NK-92 (cell line): ENCODE results near the gene ISM2.

Experiments used
- DNase-seq: peaks from one replicate; lab custom pipeline; 2025; ENCODE audit not compliant: unreplicated experiment; lab: John Stamatoyannopoulos, UW

Gene ISM2

GRCh38 chr14:77508249-77508648 is 9.6 kb upstream of the ISM2 start:
- no peak for DNase-seq

GRCh38 chr14:77507762-77508161 is 9.1 kb upstream of the ISM2 start:
- DNase-seq: no peak

GRCh38 chr14:77505031-77505430 is 6.4 kb upstream of the ISM2 start:
- DNase-seq: no peak

- no peak for DNase-seq
Measured at GRCh38 chr14:77503138-77503537, 4.5 kb upstream of the ISM2 start.

- no peak for DNase-seq
Measured at GRCh38 chr14:77502109-77502782, 3.6 kb upstream of the ISM2 start.

GRCh38 chr14:77498984-77499527 is 440 bp upstream of the ISM2 start:
- DNase-seq: no peak

- no peak for DNase-seq
Measured at GRCh38 chr14:77495334-77495733, 3.3 kb downstream of the ISM2 start.

- no peak for DNase-seq
Measured at GRCh38 chr14:77491056-77491455, 7.6 kb downstream of the ISM2 start.

- DNase-seq: no peak
Measured at GRCh38 chr14:77490347-77490986, 8.1 kb downstream of the ISM2 start.

GRCh38 chr14:77489041-77489440 is 9.6 kb downstream of the ISM2 start:
- DNase-seq: no peak

- no peak for DNase-seq
Measured at GRCh38 chr14:77488558-77488957, 10.1 kb downstream of the ISM2 start.

- no peak for DNase-seq
Measured at GRCh38 chr14:77485901-77486678, 12.5 kb downstream of the ISM2 start.

GRCh38 chr14:77485256-77485655 is 13.4 kb downstream of the ISM2 start:
- no peak for DNase-seq

- DNase-seq: no peak
Measured at GRCh38 chr14:77482422-77482821, 16.2 kb downstream of the ISM2 start.

GRCh38 chr14:77478796-77479195 is 19.8 kb downstream of the ISM2 start:
- no peak for DNase-seq

- no peak for DNase-seq
Measured at GRCh38 chr14:77478029-77478428, 20.6 kb downstream of the ISM2 start.

- no peak for DNase-seq
Measured at GRCh38 chr14:77475432-77476115, 23.0 kb downstream of the ISM2 start.

GRCh38 chr14:77474479-77475177 is 24.0 kb downstream of the ISM2 start:
- DNase-seq: no peak

- no peak for DNase-seq
Measured at GRCh38 chr14:77473921-77474320, 24.7 kb downstream of the ISM2 start.

- DNase-seq: no peak
Measured at GRCh38 chr14:77470224-77470870, 28.3 kb downstream of the ISM2 start.
